Hepatocyte (in vitro differentiated cells): ENCODE results near the gene UGT1A5.

Source experiments
- CTCF ChIP-seq: fragments of 200-600 bp; sonication (generic); IDR thresholded peaks from 2 replicates; pipeline ENCODE4 v1.5.1; 2016; ENCODE audit warnings: antibody characterized with exemption, mild to moderate bottlenecking; ENCODE audit not compliant: poor library complexity
- EZH2 ChIP-seq: fragments of 200-600 bp; sonication (generic); IDR thresholded peaks from 2 replicates; pipeline ENCODE4 v1.6.1; 2016; ENCODE audit warnings: antibody characterized with exemption, mild to moderate bottlenecking, borderline replicate concordance
- EZH2phosphoT487 ChIP-seq: fragments of 200-600 bp; sonication (generic); IDR thresholded peaks from one replicate; pipeline ENCODE4 v1.6.1; 2018; ENCODE audit warnings: antibody characterized with exemption, mild to moderate bottlenecking, low read depth, moderate library complexity; ENCODE audit not compliant: unreplicated experiment, severe bottlenecking

GRCh38 chr2:233799716-233800115 lies 87.0 kb downstream of the UGT1A5 start:
- TF ChIP-seq CTCF (no peak), EZH2 (no peak), EZH2phosphoT487 (no peak)
